T-helper 17 cell (primary cell): ENCODE data around the gene FANCD2. TPM values are rescaled to one million over a fixed set of nuclear protein-coding genes. Genes with fewer than 3 reads are reported as not detected.

Experiments
- ATAC-seq: fragments of 150-1000 bp; cut with Tn5 transposase; 2 replicates; pipeline ENCODE4 v1.10.0; 2021; ENCODE audit warnings: mild to moderate bottlenecking, moderate library complexity
- DNase-seq, 3 donors: peaks; one replicate each; pipeline versions ENCODE4 v3.0.0 to v3.0.0-alpha.2; 2020 to 2021
- H3K9me3 ChIP-seq: one replicate; pipeline ENCODE4 v1.7.0; 2013; ENCODE audit warnings: low read length, mild to moderate bottlenecking; ENCODE audit not compliant: control insufficient read depth, poor library complexity, severe bottlenecking
- H3K27ac Mint-ChIP-seq: one replicate; pipeline ENCODE4 v1.8.0; 2022; ENCODE audit warnings: mild to moderate bottlenecking, moderate library complexity, mixed read lengths
- H3K27me3 Mint-ChIP-seq: one replicate; pipeline ENCODE4 v1.8.0; 2022; ENCODE audit warnings: mixed read lengths
- H3K36me3 Mint-ChIP-seq: one replicate; pipeline ENCODE4 v1.8.0; 2022; ENCODE audit warnings: low read depth, mixed read lengths
- H3K4me1 Mint-ChIP-seq: one replicate; pipeline ENCODE4 v1.8.0; 2022; ENCODE audit warnings: mild to moderate bottlenecking, mixed read lengths
- H3K4me3 Mint-ChIP-seq: one replicate; pipeline ENCODE4 v1.8.0; 2022; ENCODE audit warnings: mild to moderate bottlenecking, moderate library complexity, mixed read lengths
- total RNA-seq, 4 donors: library from RNA in 2 of 4; stranded (reverse) in 2 of 4; gene quantifications; one replicate each; pipeline ENCODE4 v1.2.3 and lab custom pipeline; 2022 to 2026

The FANCD2 gene
- total RNA-seq, 2 donors from 2014 or later: 16.6 to 20.0 TPM

GRCh38 chr3:10140996-10141546, 114.8 kb downstream of the FANCD2 start:
- H3K36me3 Mint-ChIP-seq: peaks cover 2% of the 10 kb centered on the region
- peak overlapping the region; percentile 96 for H3K27ac Mint-ChIP-seq
- no peaks in the 10 kb centered on the region for H3K27me3 Mint-ChIP-seq
- DNase-seq: no peak
- no peaks in the 10 kb centered on the region for H3K9me3 ChIP-seq
- peaks cover 17% of the 10 kb centered on the region for H3K4me1 Mint-ChIP-seq
- H3K4me3 Mint-ChIP-seq: peak overlapping the region; percentile 95
- ATAC-seq: no peak

GRCh38 chr3:10142707-10143560, 116.7 kb downstream of the FANCD2 start:
- DNase-seq: peak in 1 of 3 donors; percentile 10
- H3K4me1 Mint-ChIP-seq: peaks cover 22% of the 10 kb centered on the region
- H3K27me3 Mint-ChIP-seq: no peaks in the 10 kb centered on the region
- ATAC-seq: no peak
- peak overlapping the region; percentile 95 for H3K4me3 Mint-ChIP-seq
- H3K36me3 Mint-ChIP-seq: peaks cover 2% of the 10 kb centered on the region
- peak overlapping the region; percentile 96 for H3K27ac Mint-ChIP-seq
- no peaks in the 10 kb centered on the region for H3K9me3 ChIP-seq

- no peaks in the 10 kb centered on the region for H3K9me3 ChIP-seq
- H3K4me1 Mint-ChIP-seq: peaks cover 26% of the 10 kb centered on the region
- peaks cover 4% of the 10 kb centered on the region for H3K36me3 Mint-ChIP-seq
- peak overlapping the region; percentile 82 for H3K27ac Mint-ChIP-seq
- DNase-seq (no peak), ATAC-seq (no peak)
- no peaks in the 10 kb centered on the region for H3K27me3 Mint-ChIP-seq
- peak overlapping the region; percentile 65 for H3K4me3 Mint-ChIP-seq
These were observed 119.4 kb downstream of the FANCD2 start for GRCh38 chr3:10145685-10146084.

GRCh38 chr3:10149226-10149625, 123.0 kb downstream of the FANCD2 start:
- H3K9me3 ChIP-seq: no peaks in the 10 kb centered on the region
- Mint-ChIP-seq H3K27ac (peak overlapping the region; percentile 54), H3K4me1 (peaks cover 17% of the 10 kb centered on the region), H3K4me3 (no peak overlapping the region), H3K36me3 (peaks cover 4% of the 10 kb centered on the region), H3K27me3 (no peaks in the 10 kb centered on the region)
- ATAC-seq (no peak), DNase-seq (no peak)

- DNase-seq: no peak
- Mint-ChIP-seq H3K4me1 (peaks cover 10% of the 10 kb centered on the region), H3K36me3 (peaks cover 2% of the 10 kb centered on the region), H3K27ac (peak overlapping the region; percentile 65), H3K27me3 (no peaks in the 10 kb centered on the region), H3K4me3 (no peak overlapping the region)
- H3K9me3 ChIP-seq: no peaks in the 10 kb centered on the region
- ATAC-seq: no peak
These were observed 124.8 kb downstream of the FANCD2 start for GRCh38 chr3:10150987-10151386.

Other genes with a start within 250 kb of the FANCD2 start
- 10 to 100 TPM; 32.2 to 35.2 TPM for gene TADA3, start 234.0 kb upstream of the FANCD2 start, total RNA-seq
- 100 to 1,000 TPM; 155 to 192 TPM for gene ARPC4, start 233.4 kb upstream of the FANCD2 start, total RNA-seq
- gene TTLL3, start 216.2 kb upstream of the FANCD2 start, total RNA-seq: 10 to 100 TPM; 87.2 to 88.7 TPM
- 10 to 100 TPM; 19.0 to 20.8 TPM for gene RPUSD3, start 182.4 kb upstream of the FANCD2 start, total RNA-seq
- not detected for gene CIDEC, start 146.2 kb upstream of the FANCD2 start, total RNA-seq
- 10 to 100 TPM; 15.4 to 17.8 TPM for gene JAGN1, start 135.8 kb upstream of the FANCD2 start, total RNA-seq
- gene IL17RE, start 123.6 kb upstream of the FANCD2 start, total RNA-seq: 10 to 100 TPM; 10.1 to 12.4 TPM
- under 1 TPM; 0.47 to 0.92 TPM for gene IL17RC, start 109.3 kb upstream of the FANCD2 start, total RNA-seq
- gene CRELD1, start 92.6 kb upstream of the FANCD2 start, total RNA-seq: 10 to 100 TPM; 15.5 to 20.0 TPM
- 1 to 10 TPM; 5.8 to 5.9 TPM for gene PRRT3, start 74.0 kb upstream of the FANCD2 start, total RNA-seq
- gene EMC3, start 39.6 kb upstream of the FANCD2 start, total RNA-seq: 10 to 100 TPM; 41.8 to 60.6 TPM
- not detected for gene FANCD2OS, start 81.8 kb downstream of the FANCD2 start, total RNA-seq
- 10 to 100 TPM; 52.4 to 53.8 TPM for gene BRK1, start 89.2 kb downstream of the FANCD2 start, total RNA-seq
- 10 to 100 TPM; 56.3 to 63.7 TPM for gene VHL, start 115.3 kb downstream of the FANCD2 start, total RNA-seq
- 1 to 10 TPM; 4.6 to 5.0 TPM for gene IRAK2, start 138.5 kb downstream of the FANCD2 start, total RNA-seq
- gene TATDN2, start 222.0 kb downstream of the FANCD2 start, total RNA-seq: 10 to 100 TPM; 56.8 to 63.7 TPM